DND-41 (cell line): ENCODE data around the gene CRBN.

Source experiments
- ATAC-seq: fragments of 200-7000 bp; cut with Tn5 transposase; 3 replicates; pipeline ENCODE4 v1.9.1; 2021; ENCODE audit warnings: low read depth; ENCODE audit not compliant: insufficient read depth
- DNase-seq: peaks from one replicate; pipeline ENCODE4 v3.0.0-alpha.2; 2020
- H2AFZ ChIP-seq: 2 replicates; pipeline ENCODE4 v1.6.0; 2012; ENCODE audit warnings: low read depth, low read length
- H3K27ac ChIP-seq: 2 replicates; pipeline ENCODE4 v1.5.1; 2012; ENCODE audit warnings: low read length, inconsistent platforms
- H3K27me3 ChIP-seq: fragments of 200-600 bp; sonication (generic); 2 replicates; pipeline ENCODE4 v1.6.0; 2012; ENCODE audit warnings: low read length, mild to moderate bottlenecking, inconsistent platforms; ENCODE audit not compliant: insufficient read depth, poor library complexity
- H3K36me3 ChIP-seq: 2 replicates; pipeline ENCODE4 v1.5.1; 2012; ENCODE audit warnings: low read length, inconsistent platforms; ENCODE audit not compliant: insufficient read depth
- H3K4me1 ChIP-seq: 2 replicates; pipeline ENCODE4 v1.5.1; 2012; ENCODE audit warnings: mild to moderate bottlenecking, low read length; ENCODE audit not compliant: insufficient read depth
- H3K4me2 ChIP-seq: 2 replicates; pipeline ENCODE4 v1.6.0; 2012; ENCODE audit warnings: mild to moderate bottlenecking, moderate library complexity, low read length, inconsistent platforms; ENCODE audit not compliant: insufficient read depth
- H3K4me3 ChIP-seq, 2 experiments: fragments of 200-600 bp in 1 of 2; shearing (Covaris generic) in 1 of 2; 2 replicates each; pipeline ENCODE4 v1.5.1; 2012 to 2016; ENCODE audit warnings: inconsistent platforms in 2 of 2, low read length in 2 of 2, mild to moderate bottlenecking in 2 of 2, low read depth in 1 of 2, moderate library complexity in 1 of 2
- H3K79me2 ChIP-seq: 2 replicates; pipeline ENCODE4 v1.6.0; 2012; ENCODE audit warnings: low read length, inconsistent platforms; ENCODE audit not compliant: insufficient read depth
- H3K9ac ChIP-seq: 2 replicates; pipeline ENCODE4 v1.6.0; 2012; ENCODE audit warnings: low read depth, mild to moderate bottlenecking, inconsistent platforms, low read length, moderate library complexity
- H3K9me3 ChIP-seq: 2 replicates; pipeline ENCODE4 v1.5.1; 2012; ENCODE audit warnings: low read length, moderate library complexity, mild to moderate bottlenecking, inconsistent platforms; ENCODE audit not compliant: insufficient read depth, severe bottlenecking
- H4K20me1 ChIP-seq: 2 replicates; pipeline ENCODE4 v1.6.0; 2012; ENCODE audit warnings: low read length; ENCODE audit not compliant: insufficient read depth
- EZH2 ChIP-seq: IDR thresholded peaks from 3 replicates; pipeline ENCODE4 v1.6.1; 2012; ENCODE audit warnings: borderline replicate concordance, low read depth, mild to moderate bottlenecking, moderate library complexity, low read length, inconsistent platforms; ENCODE audit not compliant: severe bottlenecking
- TF ChIP-seq, protein P1 (sequence below): IDR thresholded peaks from 2 replicates; pipeline ENCODE4 v1.5.1; 2012; ENCODE audit warnings: borderline replicate concordance, low read length, moderate library complexity, mild to moderate bottlenecking; ENCODE audit not compliant: poor library complexity, severe bottlenecking; ENCODE audit errors: extremely low read depth

CRBN gene

DNA sequence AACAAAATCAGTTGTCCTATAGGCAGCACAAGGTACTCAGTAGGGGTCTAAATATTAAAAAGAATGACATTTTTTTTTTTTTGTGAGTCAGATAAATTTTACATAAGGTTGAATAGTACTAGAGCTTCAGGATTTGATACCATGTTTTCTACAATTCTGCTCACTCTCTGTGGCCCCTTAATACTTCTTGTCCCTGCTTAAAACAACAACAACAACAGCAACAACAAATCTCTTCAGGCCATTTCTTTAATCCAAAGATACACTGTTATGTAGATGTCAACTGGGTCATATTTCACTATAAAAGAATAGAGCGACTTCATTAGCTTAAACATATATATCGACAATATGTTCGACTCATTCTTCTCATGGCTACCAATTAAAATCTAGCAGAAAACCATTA is 72.3 kb downstream of the CRBN start:
- Histone ChIP-seq H2AFZ (no peak overlapping the region), H3K79me2 (no peaks in the 10 kb centered on the region), H3K27me3 (no peaks in the 10 kb centered on the region), H3K4me1 (no peaks in the 10 kb centered on the region), H3K4me2 (no peak overlapping the region), H3K9me3 (no peaks in the 10 kb centered on the region), H4K20me1 (no peaks in the 10 kb centered on the region), H3K36me3 (no peaks in the 10 kb centered on the region), H3K9ac (no peak overlapping the region), H3K27ac (no peak overlapping the region), H3K4me3 (no peak overlapping the region)
- DNase-seq (no peak), ATAC-seq (no peak)
- TF ChIP-seq, protein P1, sequence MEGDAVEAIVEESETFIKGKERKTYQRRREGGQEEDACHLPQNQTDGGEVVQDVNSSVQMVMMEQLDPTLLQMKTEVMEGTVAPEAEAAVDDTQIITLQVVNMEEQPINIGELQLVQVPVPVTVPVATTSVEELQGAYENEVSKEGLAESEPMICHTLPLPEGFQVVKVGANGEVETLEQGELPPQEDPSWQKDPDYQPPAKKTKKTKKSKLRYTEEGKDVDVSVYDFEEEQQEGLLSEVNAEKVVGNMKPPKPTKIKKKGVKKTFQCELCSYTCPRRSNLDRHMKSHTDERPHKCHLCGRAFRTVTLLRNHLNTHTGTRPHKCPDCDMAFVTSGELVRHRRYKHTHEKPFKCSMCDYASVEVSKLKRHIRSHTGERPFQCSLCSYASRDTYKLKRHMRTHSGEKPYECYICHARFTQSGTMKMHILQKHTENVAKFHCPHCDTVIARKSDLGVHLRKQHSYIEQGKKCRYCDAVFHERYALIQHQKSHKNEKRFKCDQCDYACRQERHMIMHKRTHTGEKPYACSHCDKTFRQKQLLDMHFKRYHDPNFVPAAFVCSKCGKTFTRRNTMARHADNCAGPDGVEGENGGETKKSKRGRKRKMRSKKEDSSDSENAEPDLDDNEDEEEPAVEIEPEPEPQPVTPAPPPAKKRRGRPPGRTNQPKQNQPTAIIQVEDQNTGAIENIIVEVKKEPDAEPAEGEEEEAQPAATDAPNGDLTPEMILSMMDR = no peak
- no peak for TF ChIP-seq EZH2

DNA sequence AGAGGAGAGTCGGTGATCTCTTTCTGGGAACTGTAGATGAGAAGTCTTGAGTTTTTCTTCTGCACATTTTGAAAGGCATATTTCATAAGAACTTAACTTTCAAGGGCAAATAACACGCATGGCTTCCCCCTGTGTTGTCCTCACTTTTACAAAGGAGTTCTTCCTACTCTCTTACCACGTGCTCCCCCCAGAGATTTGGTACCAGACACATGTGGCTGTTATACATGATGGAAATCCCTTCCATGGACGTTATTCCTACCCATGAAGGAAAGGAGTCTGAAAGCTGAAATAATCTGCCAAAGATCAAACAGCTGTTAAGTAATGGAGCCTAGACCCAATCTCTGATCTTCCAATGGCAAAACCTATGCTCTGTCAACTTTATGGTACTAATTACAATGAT is 73.7 kb downstream of the CRBN start:
- TF ChIP-seq EZH2 = no peak
- TF ChIP-seq, protein P1 = no peak
- no peak overlapping the region for H3K27ac ChIP-seq
- no peak overlapping the region for H2AFZ ChIP-seq
- no peak overlapping the region for H3K4me3 ChIP-seq
- no peaks in the 10 kb centered on the region for H3K9me3 ChIP-seq
- ATAC-seq = no peak
- H3K4me1 ChIP-seq = no peaks in the 10 kb centered on the region
- no peak overlapping the region for H3K4me2 ChIP-seq
- H3K36me3 ChIP-seq = no peaks in the 10 kb centered on the region
- no peak for DNase-seq
- no peaks in the 10 kb centered on the region for H4K20me1 ChIP-seq
- no peak overlapping the region for H3K9ac ChIP-seq
- no peaks in the 10 kb centered on the region for H3K79me2 ChIP-seq
- no peaks in the 10 kb centered on the region for H3K27me3 ChIP-seq

DNA sequence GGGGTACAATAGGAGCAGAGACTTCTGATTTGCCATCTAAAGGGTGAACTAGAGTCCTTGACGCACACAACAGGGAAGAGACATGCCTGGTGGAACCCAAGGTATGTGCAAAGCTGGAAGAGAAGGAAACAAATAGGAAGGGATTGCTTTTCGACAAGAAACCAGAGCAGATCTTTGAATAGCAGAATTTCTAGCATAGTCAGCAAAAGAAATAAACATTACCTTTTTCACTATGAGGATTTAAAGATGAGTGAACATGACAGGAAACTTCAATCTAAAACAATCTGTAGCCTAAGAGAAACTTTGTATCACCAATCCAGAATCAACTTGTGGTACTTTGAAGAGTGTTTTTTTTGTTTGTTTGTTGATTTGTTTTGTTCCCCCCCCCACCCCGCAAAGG is 74.2 kb downstream of the CRBN start:
- no peaks in the 10 kb centered on the region for H3K79me2 ChIP-seq
- H3K9me3 ChIP-seq = no peaks in the 10 kb centered on the region
- DNase-seq (no peak), ATAC-seq (no peak)
- H2AFZ ChIP-seq = no peak overlapping the region
- no peak for TF ChIP-seq EZH2
- TF ChIP-seq, protein P1 = no peak
- no peaks in the 10 kb centered on the region for H3K27me3 ChIP-seq
- H3K4me1 ChIP-seq = no peaks in the 10 kb centered on the region
- no peak overlapping the region for H3K4me3 ChIP-seq
- H3K36me3 ChIP-seq = no peaks in the 10 kb centered on the region
- H3K4me2 ChIP-seq = no peak overlapping the region
- H3K9ac ChIP-seq = no peak overlapping the region
- no peak overlapping the region for H3K27ac ChIP-seq
- H4K20me1 ChIP-seq = no peaks in the 10 kb centered on the region

DNA sequence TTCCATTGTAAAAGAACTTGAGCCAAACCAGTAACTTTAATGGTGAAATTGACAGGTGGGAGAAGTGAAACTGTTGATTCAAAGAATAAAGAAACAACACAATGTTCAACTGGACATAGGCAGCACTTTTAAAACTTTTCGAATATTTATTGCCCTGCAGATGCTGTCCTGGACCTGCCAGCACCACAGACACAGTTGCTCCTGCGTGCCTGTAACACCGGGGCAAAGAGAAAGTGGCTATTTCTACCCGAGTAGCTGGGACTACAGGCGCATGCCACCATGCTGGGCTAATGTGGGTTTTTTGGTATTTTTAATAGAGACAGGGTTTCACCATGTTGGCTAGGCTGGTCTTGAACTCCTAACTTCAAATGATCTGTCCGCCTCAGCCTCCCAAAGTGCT is 76.7 kb downstream of the CRBN start:
- Histone ChIP-seq H3K79me2 (no peaks in the 10 kb centered on the region), H3K27me3 (no peaks in the 10 kb centered on the region), H3K9ac (no peak overlapping the region), H3K27ac (no peak overlapping the region), H3K4me3 (no peak overlapping the region), H4K20me1 (no peaks in the 10 kb centered on the region), H3K4me1 (no peaks in the 10 kb centered on the region), H3K4me2 (no peak overlapping the region), H3K9me3 (no peaks in the 10 kb centered on the region), H2AFZ (no peak overlapping the region), H3K36me3 (no peaks in the 10 kb centered on the region)
- ATAC-seq (no peak), DNase-seq (no peak)
- no peak for TF ChIP-seq EZH2
- TF ChIP-seq, protein P1 = no peak
